Measurements from ENCODE around the gene MAPKAPK2.

DNA sequence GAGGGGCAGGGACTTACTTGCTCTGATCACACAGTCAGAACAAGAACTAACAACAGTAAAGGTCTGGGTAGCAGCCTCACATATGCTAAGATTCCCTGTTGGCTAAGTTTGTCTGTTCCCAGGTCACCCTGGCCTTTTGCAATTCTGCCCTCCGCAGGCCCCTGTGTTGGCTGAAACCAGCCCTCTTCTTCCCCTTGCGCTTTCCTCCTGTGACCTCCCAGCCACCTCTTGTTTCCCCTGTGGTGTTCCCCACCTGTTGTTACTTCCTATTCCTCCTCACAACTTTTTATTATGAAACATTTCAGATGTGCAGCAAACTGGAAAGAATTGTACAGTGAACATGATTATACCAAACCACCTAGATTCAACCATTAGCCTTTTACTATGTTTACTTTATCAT, 23.4 kb downstream of the MAPKAPK2 start:
- TF ChIP-seq, protein P1, sequence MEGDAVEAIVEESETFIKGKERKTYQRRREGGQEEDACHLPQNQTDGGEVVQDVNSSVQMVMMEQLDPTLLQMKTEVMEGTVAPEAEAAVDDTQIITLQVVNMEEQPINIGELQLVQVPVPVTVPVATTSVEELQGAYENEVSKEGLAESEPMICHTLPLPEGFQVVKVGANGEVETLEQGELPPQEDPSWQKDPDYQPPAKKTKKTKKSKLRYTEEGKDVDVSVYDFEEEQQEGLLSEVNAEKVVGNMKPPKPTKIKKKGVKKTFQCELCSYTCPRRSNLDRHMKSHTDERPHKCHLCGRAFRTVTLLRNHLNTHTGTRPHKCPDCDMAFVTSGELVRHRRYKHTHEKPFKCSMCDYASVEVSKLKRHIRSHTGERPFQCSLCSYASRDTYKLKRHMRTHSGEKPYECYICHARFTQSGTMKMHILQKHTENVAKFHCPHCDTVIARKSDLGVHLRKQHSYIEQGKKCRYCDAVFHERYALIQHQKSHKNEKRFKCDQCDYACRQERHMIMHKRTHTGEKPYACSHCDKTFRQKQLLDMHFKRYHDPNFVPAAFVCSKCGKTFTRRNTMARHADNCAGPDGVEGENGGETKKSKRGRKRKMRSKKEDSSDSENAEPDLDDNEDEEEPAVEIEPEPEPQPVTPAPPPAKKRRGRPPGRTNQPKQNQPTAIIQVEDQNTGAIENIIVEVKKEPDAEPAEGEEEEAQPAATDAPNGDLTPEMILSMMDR (IDR thresholded peaks at IDR 0.05): no peak
- no peak for TF ChIP-seq EP300 (IDR thresholded peaks at IDR 0.05)
- no peak for TF ChIP-seq POLR2A (IDR thresholded peaks at IDR 0.05; ENCODE audit: low read depth)
